CD4-positive, alpha-beta T cell (primary cell): Measurements from ENCODE around the gene VPS13D. TPM values are rescaled to one million over a fixed set of nuclear protein-coding genes. Genes with fewer than 3 reads are reported as not detected.

Experiments used
- ATAC-seq: fragments of 200-7000 bp; cut with Tn5 transposase; one replicate; pipeline ENCODE4 v1.10.0; 2022; ENCODE audit warnings: mild to moderate bottlenecking; ENCODE audit not compliant: poor library complexity
- CTCF ChIA-PET: fragments of 350-600 bp; sonication (Branson Sonifier 250); formaldehyde crosslinking; loops from one replicate; lab custom pipeline; 2021; ENCODE audit warnings: antibody characterized with exemption, inconsistent platforms; lab: Charles Lee
- POLR2A ChIA-PET: fragments of 350-600 bp; sonication (Branson Sonifier 250); formaldehyde crosslinking; loops from one replicate; lab custom pipeline; 2021; ENCODE audit warnings: antibody characterized with exemption, inconsistent platforms; lab: Charles Lee
- DNase-seq, 14 experiments: peaks; one replicate each; pipeline ENCODE4 v3.0.0-alpha.2; 2013 to 2020; ENCODE audit warnings: mixed read lengths in 2 of 14
- H3K27ac ChIP-seq, 2 donors: one replicate each; pipeline versions ENCODE4 v1.5.1 to v1.7.0; 2013; ENCODE audit warnings: low read length in 2 of 2, low read depth in 1 of 2, mild to moderate bottlenecking in 1 of 2
- H3K27me3 ChIP-seq, 2 experiments: 1 replicate in 1 of 2; 2 replicates in 1 of 2; pipeline versions ENCODE4 v1.6.1 to v1.7.0; 2013; ENCODE audit warnings: low read length in 2 of 2, control low read depth in 1 of 2, mild to moderate bottlenecking in 1 of 2, moderate library complexity in 1 of 2; ENCODE audit not compliant: insufficient read depth in 2 of 2, control insufficient read depth in 1 of 2
- H3K36me3 ChIP-seq: one replicate; pipeline ENCODE4 v1.6.1; 2013; ENCODE audit warnings: low read length, control low read depth; ENCODE audit not compliant: insufficient read depth
- H3K4me1 ChIP-seq: one replicate; pipeline ENCODE4 v1.6.1; 2013; ENCODE audit warnings: low read length, control low read depth; ENCODE audit not compliant: insufficient read depth
- H3K4me3 ChIP-seq: one replicate; pipeline ENCODE4 v1.5.1; 2013; ENCODE audit warnings: mild to moderate bottlenecking, low read length, moderate library complexity
- H3K9me3 ChIP-seq, 2 experiments: 1 replicate in 1 of 2; 2 replicates in 1 of 2; pipeline versions ENCODE4 v1.6.1 to v1.7.0; 2013; ENCODE audit warnings: low read length in 2 of 2, mild to moderate bottlenecking in 2 of 2, control low read depth in 1 of 2, moderate library complexity in 1 of 2; ENCODE audit not compliant: control insufficient read depth in 1 of 2, insufficient read depth in 1 of 2
- H3K27ac Mint-ChIP-seq: one replicate; pipeline ENCODE4 v1.8.0; 2020; ENCODE audit warnings: mixed read lengths
- H3K27me3 Mint-ChIP-seq: one replicate; pipeline ENCODE4 v1.8.0; 2021; ENCODE audit warnings: mixed read lengths
- H3K36me3 Mint-ChIP-seq: one replicate; pipeline ENCODE4 v1.8.0; 2021; ENCODE audit warnings: low read depth, mixed read lengths
- H3K4me1 Mint-ChIP-seq: one replicate; pipeline ENCODE4 v1.8.0; 2021; ENCODE audit warnings: low read depth, mixed read lengths
- H3K4me3 Mint-ChIP-seq: one replicate; pipeline ENCODE4 v1.8.0; 2020; ENCODE audit warnings: mild to moderate bottlenecking, mixed read lengths
- H3K9me3 Mint-ChIP-seq: one replicate; pipeline ENCODE4 v1.8.0; 2020; ENCODE audit warnings: mixed read lengths
- intact Hi-C, 2 experiments: fragments of 100-400 bp; cut with DNase I in 1 of 2; cut with micrococcal nuclease in 1 of 2; formaldehyde crosslinking; loops; one replicate each; pipeline versions ENCODE4 v1.15.1 to v1.9.0; 2023 to 2025; cut with DNase I, micrococcal nuclease
- total RNA-seq, 174 experiments: library from RNA in 2 of 174; stranded (reverse) in 2 of 174; gene quantifications; one replicate each; pipeline ENCODE4 v1.2.3 and lab custom pipeline; 2021 to 2026
- TF ChIP-seq, protein P1 (sequence below): fragments of 200-600 bp; IDR thresholded peaks from one replicate; pipeline ENCODE4 v1.8.0; 2022; ENCODE audit warnings: antibody characterized with exemption, mild to moderate bottlenecking

Gene VPS13D
- total RNA-seq, 2 experiments from 2014 or later, result 63.0 to 67.3 TPM

DNA sequence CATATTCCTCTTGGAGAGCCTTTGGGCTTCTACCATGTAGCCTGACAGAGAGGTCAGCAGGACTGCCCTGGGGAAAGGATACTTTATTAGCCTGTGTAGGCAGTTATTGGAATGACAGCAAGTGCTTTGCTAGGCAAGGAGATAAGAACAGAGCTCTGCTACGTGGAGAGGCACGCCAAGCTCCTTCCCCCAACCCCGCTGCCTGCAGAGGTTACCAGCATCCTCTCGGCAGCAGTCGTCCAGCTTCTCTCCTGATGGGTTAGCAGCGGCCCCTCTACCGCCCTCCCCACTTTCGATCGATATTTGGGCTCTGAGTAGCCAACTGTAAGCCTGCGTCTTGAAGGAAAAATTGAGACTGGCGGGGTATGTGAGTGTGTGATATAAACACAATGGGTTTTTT lies 265.9 kb downstream of the VPS13D start:
- H3K27ac ChIP-seq, result no peak overlapping the region
- H3K9me3 Mint-ChIP-seq, result no peaks in the 10 kb centered on the region
- peak overlapping the region; percentile 67 for H3K27ac Mint-ChIP-seq
- no peak overlapping the region for H3K4me3 ChIP-seq
- intact Hi-C loops, result no loop called here
- ATAC-seq, result peak; percentile 26
- H3K27me3 Mint-ChIP-seq, result no peaks in the 10 kb centered on the region
- DNase-seq, result no peak
- peaks cover 72% of the 10 kb centered on the region for H3K36me3 Mint-ChIP-seq
- TF ChIP-seq, protein P1, sequence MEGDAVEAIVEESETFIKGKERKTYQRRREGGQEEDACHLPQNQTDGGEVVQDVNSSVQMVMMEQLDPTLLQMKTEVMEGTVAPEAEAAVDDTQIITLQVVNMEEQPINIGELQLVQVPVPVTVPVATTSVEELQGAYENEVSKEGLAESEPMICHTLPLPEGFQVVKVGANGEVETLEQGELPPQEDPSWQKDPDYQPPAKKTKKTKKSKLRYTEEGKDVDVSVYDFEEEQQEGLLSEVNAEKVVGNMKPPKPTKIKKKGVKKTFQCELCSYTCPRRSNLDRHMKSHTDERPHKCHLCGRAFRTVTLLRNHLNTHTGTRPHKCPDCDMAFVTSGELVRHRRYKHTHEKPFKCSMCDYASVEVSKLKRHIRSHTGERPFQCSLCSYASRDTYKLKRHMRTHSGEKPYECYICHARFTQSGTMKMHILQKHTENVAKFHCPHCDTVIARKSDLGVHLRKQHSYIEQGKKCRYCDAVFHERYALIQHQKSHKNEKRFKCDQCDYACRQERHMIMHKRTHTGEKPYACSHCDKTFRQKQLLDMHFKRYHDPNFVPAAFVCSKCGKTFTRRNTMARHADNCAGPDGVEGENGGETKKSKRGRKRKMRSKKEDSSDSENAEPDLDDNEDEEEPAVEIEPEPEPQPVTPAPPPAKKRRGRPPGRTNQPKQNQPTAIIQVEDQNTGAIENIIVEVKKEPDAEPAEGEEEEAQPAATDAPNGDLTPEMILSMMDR, result no peak
- peaks cover 43% of the 10 kb centered on the region for H3K36me3 ChIP-seq
- no peaks in the 10 kb centered on the region for H3K9me3 ChIP-seq
- CTCF ChIA-PET, result no interaction called here
- H3K27me3 ChIP-seq, result no peaks in the 10 kb centered on the region
- peaks cover 20% of the 10 kb centered on the region for H3K4me1 Mint-ChIP-seq
- POLR2A ChIA-PET, result interaction anchor here (1.1 kb wide), 2 partner anchors 11 to 61 kb away, joined by 3 read pairs; no protein-coding TSS in a partner anchor
- H3K4me1 ChIP-seq, result peaks cover 5% of the 10 kb centered on the region
- no peak overlapping the region for H3K4me3 Mint-ChIP-seq

DNA sequence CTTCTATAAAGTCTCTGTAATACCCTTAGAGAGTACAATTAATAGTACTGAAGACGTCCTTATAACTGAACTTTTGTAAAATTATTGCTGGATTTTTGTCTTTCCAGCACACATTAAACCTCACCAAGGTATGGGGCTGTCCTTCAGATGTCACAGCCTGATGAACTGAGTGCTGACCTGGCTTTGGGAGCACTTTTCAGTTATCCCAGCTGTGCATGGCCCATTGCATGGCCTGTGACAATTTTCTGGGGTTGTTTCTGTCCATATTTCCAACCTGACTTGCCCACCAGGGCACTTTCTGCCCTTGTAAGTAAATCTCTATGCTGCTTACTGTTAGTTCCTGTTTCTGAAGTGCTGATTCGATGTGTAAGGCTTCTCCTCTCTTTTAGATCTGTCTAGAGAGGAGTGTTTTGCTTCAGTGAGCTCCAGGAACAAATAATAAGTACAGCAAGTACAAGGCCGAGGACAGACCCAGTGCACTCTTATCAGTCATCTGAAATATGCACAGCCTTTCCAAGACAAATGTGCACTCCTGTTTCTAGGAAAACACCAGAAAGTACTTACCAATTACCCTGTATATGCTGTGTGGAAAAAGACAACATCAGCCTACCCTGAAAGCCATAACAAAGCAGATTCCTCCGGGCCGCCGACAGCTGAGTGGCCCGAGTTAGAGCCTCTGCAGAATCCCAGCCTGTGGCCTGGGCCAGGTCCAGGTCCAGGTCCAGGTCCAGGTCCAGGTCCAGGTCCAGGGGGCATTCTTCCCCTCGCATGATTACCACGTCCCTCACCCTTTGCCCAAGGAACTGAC lies 266.5 kb downstream of the VPS13D start:
- no peaks in the 10 kb centered on the region for H3K27me3 Mint-ChIP-seq
- Histone ChIP-seq H3K27ac (no peak overlapping the region), H3K36me3 (peaks cover 42% of the 10 kb centered on the region)

DNA sequence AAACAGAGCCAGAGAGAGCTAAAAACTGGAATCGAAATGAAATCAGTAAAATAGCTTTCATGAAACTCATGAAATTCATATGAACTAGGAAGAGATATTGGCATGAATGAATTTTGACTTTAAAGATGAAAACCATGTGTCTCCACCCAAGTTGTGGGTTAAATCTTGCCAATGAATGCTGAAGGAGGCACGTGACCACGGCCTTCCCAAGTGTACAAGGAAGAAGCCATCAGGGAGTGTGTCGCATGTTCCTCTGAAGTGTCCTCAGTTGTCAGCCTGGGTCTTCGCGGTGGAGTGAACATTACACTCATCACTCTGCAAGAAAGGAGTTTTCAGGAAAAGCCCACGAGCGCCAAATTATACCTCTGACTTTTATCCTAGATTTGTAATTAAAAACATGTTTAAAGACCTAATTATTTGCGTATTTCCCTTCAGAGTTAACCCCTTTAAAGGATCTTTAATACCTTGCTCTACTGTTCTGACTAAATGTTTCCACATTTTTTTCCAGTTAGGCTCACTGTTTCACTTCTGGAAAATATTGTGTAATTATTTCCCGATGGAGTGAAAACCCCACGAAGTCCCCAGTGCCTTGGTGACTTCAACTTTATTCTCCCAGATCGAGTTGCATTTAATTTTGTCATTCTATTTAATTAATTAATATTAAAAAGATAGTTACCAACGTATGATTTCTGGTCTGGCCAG lies 269.9 kb downstream of the VPS13D start:
- no peak overlapping the region for H3K4me3 ChIP-seq
- Mint-ChIP-seq H3K27me3 (no peaks in the 10 kb centered on the region), H3K27ac (no peak overlapping the region), H3K36me3 (peaks cover 71% of the 10 kb centered on the region), H3K4me3 (no peak overlapping the region), H3K4me1 (peaks cover 21% of the 10 kb centered on the region), H3K9me3 (no peaks in the 10 kb centered on the region)
- H3K4me1 ChIP-seq, result peaks cover 5% of the 10 kb centered on the region
- DNase-seq (no peak), ATAC-seq (no peak)
- POLR2A ChIA-PET, result no interaction called here
- H3K27ac ChIP-seq, result no peak overlapping the region
- CTCF ChIA-PET, result no interaction called here
- H3K27me3 ChIP-seq, result no peaks in the 10 kb centered on the region
- TF ChIP-seq, protein P1, result no peak
- intact Hi-C loops, result no loop called here
- no peaks in the 10 kb centered on the region for H3K9me3 ChIP-seq
- H3K36me3 ChIP-seq, result peaks cover 46% of the 10 kb centered on the region

More for the DNA sequence above, 266.5 kb downstream of the VPS13D start:
- intact Hi-C loops, result no loop called here
- Mint-ChIP-seq H3K4me3 (no peak overlapping the region), H3K4me1 (peaks cover 21% of the 10 kb centered on the region), H3K9me3 (no peaks in the 10 kb centered on the region), H3K27ac (peak overlapping the region; percentile 67), H3K36me3 (peaks cover 69% of the 10 kb centered on the region)
- no peaks in the 10 kb centered on the region for H3K9me3 ChIP-seq
- no peak overlapping the region for H3K4me3 ChIP-seq
- H3K27me3 ChIP-seq, result no peaks in the 10 kb centered on the region
- ATAC-seq, result no peak
- TF ChIP-seq, protein P1, result no peak
- ChIA-PET POLR2A (interaction anchor here (1.1 kb wide), 2 partner anchors 11 to 62 kb away, joined by 3 read pairs; no protein-coding TSS in a partner anchor), CTCF (interaction anchor here (0.6 kb wide), 1 partner anchor 91 kb away, joined by 4 read pairs; no protein-coding TSS in a partner anchor)
- DNase-seq, result no peak
- peaks cover 5% of the 10 kb centered on the region for H3K4me1 ChIP-seq
